DND-41 (cell line): ENCODE data around the gene SLC12A7.

Experiments used
- CTCF ChIP-seq: IDR thresholded peaks from 2 replicates; pipeline ENCODE4 v1.5.1; 2012; ENCODE audit warnings: borderline replicate concordance, low read length, moderate library complexity, mild to moderate bottlenecking; ENCODE audit not compliant: poor library complexity, severe bottlenecking; ENCODE audit errors: extremely low read depth
- EZH2 ChIP-seq: IDR thresholded peaks from 3 replicates; pipeline ENCODE4 v1.6.1; 2012; ENCODE audit warnings: borderline replicate concordance, low read depth, mild to moderate bottlenecking, moderate library complexity, low read length, inconsistent platforms; ENCODE audit not compliant: severe bottlenecking

DNA sequence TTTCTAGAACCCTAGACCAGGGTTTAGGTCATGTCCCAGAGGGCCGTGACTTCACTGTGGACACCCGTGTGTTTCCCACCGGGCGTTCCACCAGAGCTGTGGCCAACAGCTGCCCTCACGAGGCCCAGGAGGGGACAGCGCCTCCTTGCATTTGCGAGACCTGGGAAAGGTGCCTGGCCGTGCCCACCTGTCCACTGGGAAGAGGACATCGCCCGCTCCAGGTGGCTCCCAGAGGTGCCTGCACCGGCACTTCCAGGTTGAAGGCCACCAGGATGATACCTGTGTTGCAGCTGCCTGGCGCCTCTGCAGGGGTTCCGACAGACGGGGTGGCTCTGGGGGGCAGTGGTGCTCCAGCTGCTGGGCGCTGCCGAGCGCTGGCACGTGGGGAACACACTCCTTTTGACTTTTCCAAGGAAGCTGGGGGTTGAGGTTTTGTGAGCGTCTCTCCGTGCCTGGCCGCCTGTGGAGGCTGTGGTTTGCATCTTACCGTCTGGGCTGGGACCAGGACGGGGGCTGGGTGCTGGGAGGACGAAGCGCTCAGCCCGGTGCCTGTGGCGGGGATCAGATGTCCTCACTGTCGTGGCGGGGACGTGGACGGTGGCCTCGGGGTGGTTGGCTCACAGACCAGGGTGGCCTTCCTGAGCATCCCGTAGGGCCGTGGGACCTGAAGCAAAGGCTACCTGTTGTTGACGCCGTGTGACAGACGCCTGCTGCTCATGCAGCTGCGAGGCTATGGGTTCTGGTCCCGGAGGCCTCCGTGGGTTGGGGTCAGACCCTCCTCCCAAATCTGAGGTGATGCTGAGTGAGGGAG lies 84.0 kb downstream of the SLC12A7 start:
- TF ChIP-seq CTCF: no peak
- TF ChIP-seq EZH2: no peak
